Parathyroid adenoma (tissue), 2 donors: ENCODE measurements around the gene NDUFB1.

ENCODE experiments used
- H2AFZ ChIP-seq: fragments of 300-600 bp; sonication (generic); one replicate; pipeline ENCODE4 v1.7.0; 2017; ENCODE audit warnings: antibody characterized with exemption, mild to moderate bottlenecking
- H3K27ac ChIP-seq: fragments of 300-600 bp; sonication (generic); one replicate; pipeline ENCODE4 v1.7.0; 2017
- H3K27me3 ChIP-seq: fragments of 300-600 bp; sonication (generic); one replicate; pipeline ENCODE4 v1.7.0; 2017; ENCODE audit warnings: low read length; ENCODE audit not compliant: control insufficient read depth, insufficient read depth
- H3K36me3 ChIP-seq: fragments of 300-600 bp; sonication (generic); one replicate; pipeline ENCODE4 v1.7.0; 2017; ENCODE audit warnings: low read length; ENCODE audit not compliant: control insufficient read depth, insufficient read depth
- H3K4me1 ChIP-seq: fragments of 300-600 bp; sonication (generic); one replicate; pipeline ENCODE4 v1.7.0; 2017; ENCODE audit warnings: control low read depth
- H3K4me2 ChIP-seq: fragments of 300-600 bp; sonication (generic); one replicate; pipeline ENCODE4 v1.7.0; 2017; ENCODE audit warnings: low read length
- H3K4me3 ChIP-seq: fragments of 300-600 bp; sonication (generic); one replicate; pipeline ENCODE4 v1.7.0; 2017; ENCODE audit warnings: low read depth, low read length
- H3K79me2 ChIP-seq: fragments of 300-600 bp; sonication (generic); one replicate; pipeline ENCODE4 v1.7.0; 2017; ENCODE audit warnings: control low read depth
- H3K9ac ChIP-seq: fragments of 300-600 bp; sonication (generic); one replicate; pipeline ENCODE4 v1.7.0; 2017; ENCODE audit warnings: mild to moderate bottlenecking
- H3K9me3 ChIP-seq: fragments of 300-600 bp; sonication (generic); one replicate; pipeline ENCODE4 v1.7.0; 2017; ENCODE audit warnings: low read length; ENCODE audit not compliant: control insufficient read depth
- TF ChIP-seq, protein P1 (sequence below): fragments of 300-600 bp; sonication (generic); IDR thresholded peaks from one replicate; pipeline ENCODE4 v1.7.0; 2017; ENCODE audit warnings: antibody characterized with exemption, mild to moderate bottlenecking
- donor health status: primary hyperparathyroidism.

Gene NDUFB1

DNA sequence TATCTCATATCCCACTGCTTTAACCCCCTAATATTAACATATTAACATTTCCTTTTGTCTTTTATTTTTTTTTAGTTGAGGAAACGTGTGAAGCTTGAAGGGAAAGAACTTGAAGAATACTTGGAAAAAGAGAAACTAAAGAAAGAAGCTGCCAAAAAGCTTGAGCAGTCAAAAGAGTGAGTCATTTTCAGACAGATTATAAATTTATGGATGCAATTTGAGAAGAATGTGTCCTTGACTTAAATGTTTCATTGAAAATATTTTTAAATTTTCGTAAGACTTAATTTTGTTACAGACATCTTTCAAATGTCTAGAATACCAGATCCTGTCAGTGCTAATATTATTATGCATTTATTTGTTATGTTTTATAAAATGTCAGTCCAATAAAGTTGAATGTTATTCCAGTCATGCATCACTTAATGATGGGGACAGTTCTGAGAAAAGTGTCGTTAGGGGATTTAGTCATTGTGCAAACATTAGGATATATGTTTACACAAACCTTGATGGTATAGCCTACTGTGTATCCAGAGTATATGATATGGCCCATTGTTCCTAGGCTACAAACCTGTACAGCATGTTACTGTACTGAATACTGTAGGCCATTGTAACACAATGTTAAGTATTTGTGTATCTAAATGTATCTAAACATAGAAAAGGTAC lies 32.9 kb upstream of the NDUFB1 start:
- no peaks in the 10 kb centered on the region for H3K79me2 ChIP-seq

DNA sequence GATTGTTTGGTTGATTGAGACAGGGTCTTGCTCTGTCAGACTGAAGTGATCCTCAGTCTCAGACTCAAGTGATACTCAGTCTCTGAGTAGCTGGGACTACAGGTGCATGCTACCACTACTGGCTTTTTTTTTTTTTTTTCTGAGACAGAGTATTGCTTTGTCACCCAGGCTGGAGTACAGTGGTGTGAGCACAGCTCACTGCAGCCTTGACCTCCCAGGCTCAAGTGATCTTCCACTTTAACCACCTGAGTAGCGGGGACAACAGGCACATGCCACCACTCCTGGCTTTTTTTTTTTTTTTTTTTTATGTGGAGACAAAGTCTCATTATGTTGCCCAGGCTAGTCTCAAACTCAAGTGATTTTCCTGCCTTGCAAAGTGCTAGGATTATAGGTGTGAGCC lies 32.1 kb upstream of the NDUFB1 start:
- Histone ChIP-seq H3K27me3 (no peaks in the 10 kb centered on the region), H3K4me1 (no peaks in the 10 kb centered on the region), H3K9me3 (no peaks in the 10 kb centered on the region), H3K79me2 (no peaks in the 10 kb centered on the region), H3K36me3 (no peaks in the 10 kb centered on the region), H2AFZ (no peak overlapping the region), H3K27ac (no peak overlapping the region), H3K4me2 (no peak overlapping the region), H3K9ac (no peak overlapping the region), H3K4me3 (no peak overlapping the region)
- TF ChIP-seq, protein P1, sequence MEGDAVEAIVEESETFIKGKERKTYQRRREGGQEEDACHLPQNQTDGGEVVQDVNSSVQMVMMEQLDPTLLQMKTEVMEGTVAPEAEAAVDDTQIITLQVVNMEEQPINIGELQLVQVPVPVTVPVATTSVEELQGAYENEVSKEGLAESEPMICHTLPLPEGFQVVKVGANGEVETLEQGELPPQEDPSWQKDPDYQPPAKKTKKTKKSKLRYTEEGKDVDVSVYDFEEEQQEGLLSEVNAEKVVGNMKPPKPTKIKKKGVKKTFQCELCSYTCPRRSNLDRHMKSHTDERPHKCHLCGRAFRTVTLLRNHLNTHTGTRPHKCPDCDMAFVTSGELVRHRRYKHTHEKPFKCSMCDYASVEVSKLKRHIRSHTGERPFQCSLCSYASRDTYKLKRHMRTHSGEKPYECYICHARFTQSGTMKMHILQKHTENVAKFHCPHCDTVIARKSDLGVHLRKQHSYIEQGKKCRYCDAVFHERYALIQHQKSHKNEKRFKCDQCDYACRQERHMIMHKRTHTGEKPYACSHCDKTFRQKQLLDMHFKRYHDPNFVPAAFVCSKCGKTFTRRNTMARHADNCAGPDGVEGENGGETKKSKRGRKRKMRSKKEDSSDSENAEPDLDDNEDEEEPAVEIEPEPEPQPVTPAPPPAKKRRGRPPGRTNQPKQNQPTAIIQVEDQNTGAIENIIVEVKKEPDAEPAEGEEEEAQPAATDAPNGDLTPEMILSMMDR: no peak

More for the DNA sequence above, 32.9 kb upstream of the NDUFB1 start:
- Histone ChIP-seq H3K4me2 (no peak overlapping the region), H3K4me3 (no peak overlapping the region), H2AFZ (no peak overlapping the region), H3K4me1 (no peaks in the 10 kb centered on the region), H3K9ac (no peak overlapping the region), H3K27me3 (no peaks in the 10 kb centered on the region), H3K27ac (no peak overlapping the region), H3K36me3 (no peaks in the 10 kb centered on the region), H3K9me3 (no peaks in the 10 kb centered on the region)
- TF ChIP-seq, protein P1: no peak

DNA sequence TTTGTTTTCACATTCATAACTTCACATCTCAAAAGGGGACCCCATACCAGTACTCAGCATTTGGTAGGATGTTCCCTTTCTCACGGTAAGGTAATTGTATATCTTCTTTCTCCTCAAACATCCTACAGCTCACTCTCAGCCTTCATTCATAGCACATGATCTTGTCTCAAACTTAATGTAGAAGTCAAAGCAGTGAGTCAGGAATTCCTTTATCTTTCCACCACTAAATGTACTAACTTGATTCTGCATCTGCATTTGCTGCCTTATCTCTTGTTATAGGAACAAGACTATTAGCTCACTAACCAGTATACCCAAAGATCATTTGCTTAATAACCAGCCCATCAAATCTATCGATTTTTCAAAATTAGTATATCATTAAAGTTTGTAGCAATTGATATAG lies 23.2 kb upstream of the NDUFB1 start:
- Histone ChIP-seq H3K9me3 (no peaks in the 10 kb centered on the region), H3K9ac (no peak overlapping the region), H3K36me3 (no peaks in the 10 kb centered on the region), H3K4me3 (no peak overlapping the region), H3K27me3 (no peaks in the 10 kb centered on the region), H2AFZ (no peak overlapping the region), H3K27ac (no peak overlapping the region), H3K4me2 (no peak overlapping the region), H3K79me2 (no peaks in the 10 kb centered on the region), H3K4me1 (no peaks in the 10 kb centered on the region)
- TF ChIP-seq, protein P1: no peak

DNA sequence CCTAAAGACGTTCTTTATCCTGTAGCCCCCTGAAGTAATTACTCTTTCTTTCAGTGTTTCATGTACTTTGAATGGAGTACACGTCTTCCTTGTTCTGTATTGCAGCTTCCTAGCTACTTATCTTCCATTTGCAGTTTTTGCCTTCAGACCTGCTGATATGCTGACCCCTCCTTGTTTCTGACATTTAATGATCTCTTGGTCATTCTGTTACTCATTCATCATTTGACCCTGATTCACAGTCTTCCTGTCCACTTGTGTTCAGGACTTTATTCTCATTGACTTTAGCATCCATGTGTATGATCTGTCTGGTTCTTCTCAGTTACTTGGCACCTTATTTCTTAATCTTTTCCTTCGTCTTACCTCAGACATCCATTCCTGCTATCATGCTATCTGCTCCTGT lies 22.5 kb upstream of the NDUFB1 start:
- no peaks in the 10 kb centered on the region for H3K27me3 ChIP-seq
- H3K36me3 ChIP-seq: no peaks in the 10 kb centered on the region
- no peaks in the 10 kb centered on the region for H3K9me3 ChIP-seq
- H3K4me2 ChIP-seq: no peak overlapping the region
- H2AFZ ChIP-seq: no peak overlapping the region
- no peak overlapping the region for H3K4me3 ChIP-seq
- TF ChIP-seq, protein P1: no peak
- no peak overlapping the region for H3K9ac ChIP-seq
- no peaks in the 10 kb centered on the region for H3K79me2 ChIP-seq
- H3K27ac ChIP-seq: no peak overlapping the region
- no peaks in the 10 kb centered on the region for H3K4me1 ChIP-seq

GRCh38 chr14:92143309-92143708 lies 21.8 kb upstream of the NDUFB1 start:
- Histone ChIP-seq H2AFZ (no peak overlapping the region), H3K9me3 (no peaks in the 10 kb centered on the region), H3K79me2 (no peaks in the 10 kb centered on the region), H3K27me3 (no peaks in the 10 kb centered on the region), H3K27ac (no peak overlapping the region), H3K4me3 (no peak overlapping the region), H3K36me3 (no peaks in the 10 kb centered on the region), H3K9ac (no peak overlapping the region), H3K4me1 (no peaks in the 10 kb centered on the region), H3K4me2 (no peak overlapping the region)
- TF ChIP-seq, protein P1: no peak
